GM21723 (cell line): ENCODE data around the gene GON7.
"Not testable (repeated sequence)": the region's sequence is repeated elsewhere in the genome, so short reads cannot be mapped to it uniquely, and the experiment has no call there.

ENCODE experiments used
- ATAC-seq: cut with Tn5 transposase; IDR thresholded peaks from one replicate; pipeline ENCODE4 v1.9.1; 2021; ENCODE audit warnings: mild to moderate bottlenecking, moderate library complexity; ENCODE audit not compliant: unreplicated experiment

GON7 gene

DNA sequence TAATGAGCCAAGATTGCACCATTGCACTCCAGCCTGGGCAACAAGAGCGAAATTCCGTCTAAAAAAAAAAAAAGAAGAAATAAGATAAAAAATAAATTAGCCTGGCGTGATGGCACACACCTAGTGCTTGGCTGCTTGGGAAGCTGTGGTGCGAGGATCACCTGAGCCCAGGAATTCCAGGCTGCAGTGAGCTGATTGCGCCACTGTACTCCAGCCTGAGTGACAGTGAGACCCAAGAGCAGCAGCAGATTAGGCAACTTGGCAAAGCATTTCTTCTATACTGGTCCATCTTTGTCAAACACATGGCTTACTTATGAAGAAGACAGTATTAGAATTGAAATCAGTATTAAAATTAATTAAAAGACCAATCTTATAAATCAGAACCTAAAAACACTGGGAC is 6.3 kb downstream of the GON7 start:
- ATAC-seq: no peak

GRCh38 chr14:93199031-93199430 is 7.8 kb downstream of the GON7 start:
- no peak for ATAC-seq

DNA sequence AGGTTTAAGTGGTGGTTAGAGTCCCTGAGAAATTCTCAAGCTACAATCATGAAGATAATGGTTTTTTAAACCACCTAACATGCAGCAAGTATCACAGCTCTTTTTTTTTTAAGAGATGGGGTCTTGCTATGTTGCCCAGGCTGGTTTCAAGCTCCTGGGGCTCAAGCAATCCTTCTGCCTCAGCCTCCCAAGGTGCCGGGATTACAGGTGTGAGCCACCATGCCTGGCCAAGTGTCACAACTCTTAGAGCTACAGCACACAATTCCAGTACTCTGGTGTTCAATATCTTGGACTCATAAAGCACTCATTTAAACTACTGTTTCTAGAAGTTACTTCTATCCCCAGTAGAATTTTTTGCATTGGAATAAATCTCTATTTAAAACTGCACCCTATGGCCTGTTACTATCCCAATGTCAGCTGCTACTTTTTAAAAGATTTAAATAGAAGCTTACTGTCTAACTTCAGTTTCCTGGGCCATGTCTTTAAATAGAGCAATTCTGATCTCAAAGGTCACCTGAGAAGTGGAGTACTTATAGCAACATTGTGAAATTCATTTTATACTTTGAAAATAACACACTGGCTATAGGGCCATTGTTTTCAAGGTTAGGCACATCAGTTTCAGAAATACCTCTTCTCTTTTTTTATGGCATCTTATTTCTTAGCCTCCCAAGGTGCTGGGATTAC is 11.4 kb downstream of the GON7 start:
- no peak for ATAC-seq

GRCh38 chr14:93186956-93187355 is 19.9 kb downstream of the GON7 start:
- ATAC-seq: no peak

GRCh38 chr14:93186466-93186865 is 20.4 kb downstream of the GON7 start:
- no peak for ATAC-seq

DNA sequence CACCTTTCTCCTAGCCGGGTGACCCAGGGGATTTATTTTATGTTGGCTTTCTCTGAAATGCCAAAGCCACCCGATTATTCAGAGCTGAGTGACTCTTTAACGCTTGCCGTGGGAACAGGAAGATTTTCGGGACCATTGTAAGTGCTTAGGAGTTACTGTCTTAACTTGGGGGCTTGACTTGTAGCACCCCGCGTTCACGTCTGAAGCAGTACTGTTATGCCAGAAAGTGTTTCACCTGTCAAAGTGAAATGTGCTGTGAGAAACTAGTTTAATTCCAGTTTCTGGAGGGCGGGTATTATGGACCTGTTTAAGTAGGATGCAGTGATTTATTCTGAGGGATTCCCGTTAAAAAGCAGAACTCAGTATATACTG is 21.5 kb downstream of the GON7 start:
- no peak for ATAC-seq

- peak; percentile 88 for ATAC-seq
Measured at GRCh38 chr14:93184391-93185348, 22.2 kb downstream of the GON7 start, which contains the start of the genes LYSET and MOAP1. LYSET (plus strand) TSS chr14:93185317; CDS start chr14:93185406, 89 bp downstream. MOAP1 (minus strand) TSS chr14:93184897; CDS start chr14:93184242, 655 bp downstream.

DNA sequence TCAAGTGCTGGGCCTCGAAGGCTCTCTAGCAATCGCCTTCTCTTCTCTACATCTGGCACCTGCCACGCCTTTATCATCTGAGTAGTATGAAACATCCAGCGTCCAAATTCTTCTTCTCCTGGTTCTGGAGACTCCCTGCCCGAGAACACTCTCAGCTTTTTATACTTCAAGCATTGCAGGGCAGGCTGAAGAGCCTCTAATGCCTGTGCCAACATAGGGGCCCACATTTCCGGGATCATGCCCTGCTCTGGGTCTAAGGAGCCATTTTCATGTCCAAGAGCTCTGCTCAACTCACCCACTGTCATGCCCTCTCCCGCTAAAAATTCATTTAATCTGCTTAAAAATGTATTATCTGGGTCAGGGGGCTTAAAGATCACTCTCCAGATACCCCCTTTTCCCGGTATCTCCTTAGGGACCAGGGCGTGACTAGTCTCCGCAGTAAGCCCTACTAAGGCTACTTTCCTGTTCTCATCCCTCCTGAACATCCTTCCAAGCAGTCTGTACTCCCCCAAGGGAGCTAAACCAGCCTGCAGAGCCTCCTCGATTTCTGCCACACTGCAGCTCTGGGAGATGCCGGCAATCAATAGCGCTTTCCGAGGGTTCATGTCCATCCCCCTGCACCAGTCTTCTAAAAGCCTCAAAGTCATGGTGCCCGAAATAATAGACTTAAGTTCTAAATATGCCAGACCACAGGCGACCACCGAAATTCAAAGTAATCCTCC is 23.1 kb downstream of the GON7 start:
- ATAC-seq: no peak

GRCh38 chr14:93175492-93175891 is 31.4 kb downstream of the GON7 start:
- ATAC-seq: no peak

DNA sequence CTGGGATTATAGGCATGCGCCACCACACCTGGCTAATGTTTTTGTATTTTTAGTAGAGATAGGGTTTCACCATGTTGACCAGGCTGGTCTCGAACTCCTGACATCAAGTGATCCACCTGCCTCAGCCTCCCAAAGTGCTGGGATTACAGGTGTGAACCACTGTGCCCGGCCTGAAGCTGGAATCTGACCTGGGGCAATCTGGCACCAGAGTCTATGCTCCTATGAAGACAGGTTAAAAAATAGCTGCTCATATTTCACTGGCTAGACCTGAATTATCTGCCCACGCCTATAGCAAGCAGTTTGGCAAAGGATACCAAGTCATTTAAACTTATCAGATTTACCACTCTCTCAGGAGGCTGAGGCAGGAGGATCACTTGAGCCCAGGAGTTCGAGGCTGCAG is 32.1 kb downstream of the GON7 start:
- ATAC-seq: not testable (repeated sequence)

DNA sequence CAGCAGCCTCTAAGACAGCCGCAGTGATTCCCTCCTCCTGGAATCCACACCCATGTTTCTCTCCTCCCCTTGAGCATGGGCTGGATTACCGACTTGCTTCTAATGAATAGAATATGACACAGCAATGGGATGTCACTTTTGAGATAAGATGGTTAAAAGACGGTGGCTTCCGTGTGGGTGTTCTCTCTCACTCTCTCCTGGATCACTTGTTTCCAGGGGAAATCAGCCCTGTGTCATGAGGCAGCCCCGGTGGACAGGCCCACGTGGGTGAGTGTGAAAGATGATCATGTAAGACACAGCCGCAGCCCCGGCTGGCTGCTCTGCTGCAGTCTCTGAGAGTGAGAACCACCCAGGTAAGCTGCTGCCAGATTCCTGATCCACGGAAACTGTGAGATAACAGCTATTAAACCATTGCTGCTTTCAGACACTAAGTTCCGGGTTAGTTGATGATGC is 32.9 kb downstream of the GON7 start:
- ATAC-seq: no peak

GRCh38 chr14:93171376-93171775 is 35.5 kb downstream of the GON7 start:
- ATAC-seq: no peak

DNA sequence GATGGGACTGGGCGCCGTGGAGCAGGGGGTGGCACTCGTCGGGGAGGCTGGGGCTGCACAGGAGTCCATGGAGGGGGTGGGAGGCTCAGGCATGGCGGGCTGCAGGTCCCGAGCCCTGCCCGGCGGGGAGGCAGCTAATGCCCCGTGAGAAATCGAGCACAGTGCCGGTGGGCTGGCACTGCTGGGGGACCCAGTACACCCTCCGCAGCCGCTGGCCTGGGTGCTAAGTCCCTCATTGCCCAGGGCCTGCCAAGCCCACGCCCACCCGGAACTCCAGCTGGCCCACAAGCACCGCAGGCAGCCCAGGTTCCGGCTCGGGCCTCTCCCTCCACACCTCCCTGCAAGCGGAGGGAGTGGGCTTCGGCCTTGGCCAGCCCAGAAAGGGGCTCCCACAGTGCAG is 36.7 kb downstream of the GON7 start:
- ATAC-seq: not testable (repeated sequence)

DNA sequence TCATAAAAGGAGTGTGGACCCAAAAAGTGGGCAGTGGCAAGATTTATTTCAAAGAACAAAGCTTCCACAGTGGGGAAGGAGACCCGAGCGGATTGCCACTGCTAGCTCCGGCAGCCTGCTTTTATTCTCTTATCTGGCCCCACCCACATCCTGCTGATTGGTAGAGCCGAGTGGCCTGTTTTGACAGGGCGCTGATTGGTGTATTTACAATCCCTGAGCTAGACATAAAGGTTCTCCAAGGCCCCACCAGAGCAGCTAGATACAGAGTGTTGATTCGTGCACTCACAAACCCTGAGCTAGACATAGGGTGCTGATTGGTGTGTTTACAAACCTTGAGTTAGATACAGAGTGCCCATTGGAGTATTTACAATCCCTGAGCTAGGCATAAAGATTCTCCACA is 37.2 kb downstream of the GON7 start:
- ATAC-seq: not testable (repeated sequence)

GRCh38 chr14:93168610-93169009 is 38.3 kb downstream of the GON7 start:
- ATAC-seq: not testable (repeated sequence)

DNA sequence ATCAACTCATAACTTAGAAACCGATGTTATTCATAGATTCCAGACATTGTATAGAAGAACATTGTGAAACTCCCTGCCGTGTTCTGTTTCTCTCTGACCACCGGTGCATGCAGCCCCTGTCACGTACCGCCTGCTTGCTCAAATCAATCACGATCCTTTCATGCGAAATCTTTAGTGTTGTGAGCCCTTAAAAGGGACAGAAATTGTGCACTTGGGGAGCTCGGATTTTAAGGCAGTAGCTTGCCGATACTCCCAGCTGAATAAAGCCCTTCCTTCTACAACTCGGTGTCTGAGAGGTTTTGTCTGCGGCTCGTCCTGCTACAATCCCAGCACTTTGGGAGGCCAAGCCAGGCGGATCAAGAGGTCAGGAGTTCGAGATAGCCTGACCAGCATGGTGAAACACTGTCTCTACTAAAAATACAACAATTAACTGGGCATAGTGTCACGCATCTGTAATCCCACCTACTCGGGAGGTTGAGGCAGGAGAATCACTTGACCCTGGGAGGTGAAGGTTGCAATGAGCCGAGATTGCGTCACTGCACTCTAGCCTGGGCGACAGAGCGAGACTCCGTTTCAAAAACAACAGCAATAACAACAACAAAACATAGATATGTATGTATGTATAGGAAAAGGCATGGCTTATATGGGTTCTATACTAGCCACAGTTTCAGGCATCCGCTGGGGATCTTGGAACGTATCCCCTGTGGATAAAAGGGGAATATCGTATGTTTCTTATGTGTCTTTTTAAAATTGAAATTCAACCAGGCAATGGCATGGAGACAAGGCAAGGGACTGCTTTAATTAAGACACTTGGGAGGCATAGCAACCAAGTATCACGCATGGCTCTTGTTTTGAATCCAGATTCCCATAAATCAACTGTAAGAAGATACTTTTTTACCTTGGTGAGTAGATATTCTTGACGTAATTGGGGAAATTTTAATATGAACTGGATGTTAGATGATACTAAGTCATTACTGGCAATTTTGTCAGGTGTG is 41.3 kb downstream of the GON7 start:
- ATAC-seq: not testable (repeated sequence)

GRCh38 chr14:93163564-93163963 is 43.3 kb downstream of the GON7 start:
- ATAC-seq: no peak

DNA sequence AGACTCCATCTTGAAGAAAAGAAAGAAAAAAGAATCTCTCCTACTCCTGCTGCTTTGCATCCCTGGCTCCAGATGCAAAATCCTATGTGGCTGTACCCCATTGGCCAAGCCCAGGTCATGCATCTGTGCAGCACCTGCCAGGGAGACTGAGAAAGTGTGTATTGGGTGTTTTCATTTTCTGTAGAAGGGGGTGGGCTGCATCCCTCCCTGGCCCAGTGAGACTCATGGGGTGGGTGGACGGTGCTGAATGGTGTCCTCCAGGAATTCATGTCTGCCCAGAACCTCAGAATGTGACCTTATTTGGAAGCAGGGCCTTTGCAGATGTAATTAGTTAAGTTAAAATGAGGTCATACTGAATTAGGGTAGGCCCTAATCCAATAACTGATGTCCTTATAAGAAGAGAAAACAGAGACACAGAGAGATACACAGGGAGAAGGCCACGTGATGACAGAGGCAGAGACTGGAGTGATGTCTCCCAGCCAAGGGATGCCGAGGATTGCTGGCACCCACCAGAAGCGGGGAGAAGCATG is 45.4 kb downstream of the GON7 start:
- ATAC-seq: no peak

- no peak for ATAC-seq
Measured at GRCh38 chr14:93160353-93160801, 46.5 kb downstream of the GON7 start.
